Hepatic stellate cell (primary cell): ENCODE results near the gene RPS16.
"Not testable (repeated sequence)": the region's sequence is repeated elsewhere in the genome, so short reads cannot be mapped to it uniquely, and the experiment has no call there.

Experiments
- DNase-seq: peaks from one replicate; pipeline ENCODE4 v3.0.0; 2011; ENCODE audit warnings: low spot score

Gene RPS16

GRCh38 chr19:39435499-39436349 is at the start of gene RPS16:
Gene RPS16 (minus strand): TSS chr19:39435949. CDS start chr19:39435895, 54 bp downstream.
- peak; percentile 92 for DNase-seq

GRCh38 chr19:39483141-39483540 is 47.4 kb upstream of the RPS16 start:
- DNase-seq = no peak

GRCh38 chr19:39481676-39482075 is 45.9 kb upstream of the RPS16 start:
- no peak for DNase-seq

GRCh38 chr19:39481229-39481545 is 45.4 kb upstream of the RPS16 start:
- no peak for DNase-seq

- DNase-seq = peak; percentile 95
Observed at GRCh38 chr19:39480337-39481228, 44.8 kb upstream of the RPS16 start, which contains the start of gene TIMM50. Gene TIMM50 (plus strand): TSS chr19:39480838. CDS start chr19:39480854, 16 bp downstream.

- no peak for DNase-seq
Observed at GRCh38 chr19:39479916-39480315, 44.2 kb upstream of the RPS16 start.

GRCh38 chr19:39479319-39479801 is 43.6 kb upstream of the RPS16 start:
- DNase-seq = not testable (repeated sequence)

GRCh38 chr19:39475748-39476147 is 40.0 kb upstream of the RPS16 start:
- no peak for DNase-seq

GRCh38 chr19:39474139-39474620 is 38.4 kb upstream of the RPS16 start:
- peak; percentile 59 for DNase-seq

- DNase-seq = no peak
Observed at GRCh38 chr19:39473443-39473960, 37.8 kb upstream of the RPS16 start.

- DNase-seq = no peak
Observed at GRCh38 chr19:39472746-39473442, 37.1 kb upstream of the RPS16 start.

- DNase-seq = no peak
Observed at GRCh38 chr19:39471756-39472536, 36.2 kb upstream of the RPS16 start.

- DNase-seq = no peak
Observed at GRCh38 chr19:39470724-39471339, 35.1 kb upstream of the RPS16 start.

GRCh38 chr19:39469567-39469966 is 33.8 kb upstream of the RPS16 start:
- DNase-seq = no peak

- no peak for DNase-seq
Observed at GRCh38 chr19:39469036-39469435, 33.3 kb upstream of the RPS16 start.

- no peak for DNase-seq
Observed at GRCh38 chr19:39467941-39468340, 32.2 kb upstream of the RPS16 start.

GRCh38 chr19:39465956-39466747 is 30.4 kb upstream of the RPS16 start:
- DNase-seq = no peak

- DNase-seq = no peak
Observed at GRCh38 chr19:39463403-39463802, 27.7 kb upstream of the RPS16 start.

GRCh38 chr19:39451257-39451656 is 15.5 kb upstream of the RPS16 start:
- not testable (repeated sequence) for DNase-seq
